Activated T-cell treated with anti-CD3 and anti-CD28 coated beads, Interleukin-2, amount 50 U/mL, for 24 hours (primary cell): ENCODE measurements around the gene SPATA19.
"Not testable (repeated sequence)": the region's sequence is repeated elsewhere in the genome, so short reads cannot be mapped to it uniquely, and the experiment has no call there.

Experiments
- DNase-seq: peaks from one replicate; pipeline ENCODE4 v3.0.0-alpha.2; 2020
- H3K27ac Mint-ChIP-seq: 2 replicates; pipeline ENCODE4 v1.8.0; 2020; ENCODE audit warnings: mild to moderate bottlenecking, mixed read lengths
- H3K27me3 Mint-ChIP-seq: 2 replicates; pipeline ENCODE4 v1.8.0; 2020; ENCODE audit warnings: mixed read lengths
- H3K36me3 Mint-ChIP-seq: 2 replicates; pipeline ENCODE4 v1.8.0; 2020; ENCODE audit warnings: low read depth, mixed read lengths
- H3K4me1 Mint-ChIP-seq: 2 replicates; pipeline ENCODE4 v1.8.0; 2020; ENCODE audit warnings: low read depth, mixed read lengths
- H3K4me3 Mint-ChIP-seq: 2 replicates; pipeline ENCODE4 v1.8.0; 2020; ENCODE audit warnings: mild to moderate bottlenecking, moderate library complexity, mixed read lengths
- H3K9me3 Mint-ChIP-seq: 2 replicates; pipeline ENCODE4 v1.8.0; 2020; ENCODE audit warnings: mixed read lengths

The SPATA19 gene, protein sequence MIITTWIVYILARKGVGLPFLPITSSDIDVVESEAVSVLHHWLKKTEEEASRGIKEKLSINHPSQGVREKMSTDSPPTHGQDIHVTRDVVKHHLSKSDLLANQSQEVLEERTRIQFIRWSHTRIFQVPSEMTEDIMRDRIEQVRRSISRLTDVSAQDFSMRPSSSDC

DNA sequence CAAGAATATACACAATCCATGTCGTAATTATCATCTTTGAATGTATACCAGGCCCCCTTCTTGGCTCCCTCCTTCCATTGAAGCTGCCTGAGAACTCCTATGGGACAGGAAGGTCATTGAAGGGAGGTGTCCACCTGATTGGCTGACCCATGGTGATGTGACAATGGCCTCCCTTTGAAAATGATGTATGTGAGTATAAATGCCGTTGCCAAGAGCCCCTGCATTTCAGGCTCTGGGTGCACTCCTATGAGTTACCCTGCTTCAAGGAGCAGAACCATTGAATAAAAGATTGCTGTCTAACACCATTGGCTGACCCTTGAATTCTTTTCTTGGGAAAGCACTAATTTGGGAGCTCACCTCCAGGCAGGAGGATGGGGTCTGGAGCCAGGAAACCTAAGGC, at the start of gene SPATA19:
Gene SPATA19, minus strand, starts transcription at position 101 of the 400 bp plus-strand sequence. Its CDS starts 67 bp downstream, at position 34.
- Mint-ChIP-seq H3K36me3 (no peaks in the 10 kb centered on the region), H3K9me3 (peaks cover 2% of the 10 kb centered on the region), H3K4me1 (peaks cover 5% of the 10 kb centered on the region), H3K27ac (no peak within 1 kb of the TSS), H3K4me3 (no peak within 1 kb of the TSS), H3K27me3 (peaks cover 20% of the 10 kb centered on the region)
- no peak for DNase-seq

DNA sequence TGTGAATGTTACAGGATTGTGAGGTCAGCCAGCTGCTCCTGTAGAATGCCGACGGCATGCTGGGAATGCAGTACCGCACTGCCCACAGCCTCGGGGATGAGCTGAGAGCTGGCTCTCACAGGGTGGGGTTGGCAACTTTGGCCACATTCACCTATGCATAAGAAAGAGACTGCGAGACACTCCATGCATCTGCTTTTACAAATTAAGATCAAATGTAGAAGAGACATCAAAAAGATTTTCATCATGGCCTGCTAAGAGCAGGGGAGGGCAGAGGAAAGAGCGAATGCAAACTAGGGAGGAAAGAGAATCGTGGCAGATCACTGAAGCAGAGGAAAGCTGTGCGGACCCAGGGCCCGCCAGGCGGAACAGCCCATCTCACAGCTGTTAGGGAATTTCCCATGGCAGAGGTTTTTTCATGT, 49.8 kb upstream of the SPATA19 start:
- H3K4me1 Mint-ChIP-seq = peaks cover 1% of the 10 kb centered on the region
- H3K9me3 Mint-ChIP-seq = no peaks in the 10 kb centered on the region
- DNase-seq = no peak
- H3K4me3 Mint-ChIP-seq = no peak overlapping the region
- H3K27ac Mint-ChIP-seq = no peak overlapping the region
- peaks cover 4% of the 10 kb centered on the region for H3K27me3 Mint-ChIP-seq
- peaks cover 17% of the 10 kb centered on the region for H3K36me3 Mint-ChIP-seq

DNA sequence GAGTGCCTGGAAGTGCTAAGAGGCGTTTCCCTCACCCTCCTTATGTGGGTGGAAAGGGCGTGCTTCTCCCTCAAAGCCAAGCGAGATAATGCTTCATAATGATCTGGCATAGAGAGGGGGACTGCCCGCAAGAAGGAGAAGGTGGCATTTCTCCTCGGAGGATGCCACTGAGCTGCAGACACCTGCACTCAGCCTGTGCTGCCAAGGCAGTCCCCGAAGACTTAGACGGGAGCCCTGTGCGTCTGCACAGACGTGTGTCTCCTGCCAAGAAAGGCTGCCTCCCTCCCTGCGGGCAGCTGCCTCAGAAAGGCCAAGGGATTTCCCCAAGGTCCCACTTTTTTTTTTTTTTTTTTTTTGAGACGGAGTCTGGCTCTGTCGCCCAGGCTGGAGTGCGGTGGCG, 48.1 kb upstream of the SPATA19 start:
- H3K27ac Mint-ChIP-seq = no peak overlapping the region
- no peak for DNase-seq
- peaks cover 1% of the 10 kb centered on the region for H3K4me1 Mint-ChIP-seq

DNA sequence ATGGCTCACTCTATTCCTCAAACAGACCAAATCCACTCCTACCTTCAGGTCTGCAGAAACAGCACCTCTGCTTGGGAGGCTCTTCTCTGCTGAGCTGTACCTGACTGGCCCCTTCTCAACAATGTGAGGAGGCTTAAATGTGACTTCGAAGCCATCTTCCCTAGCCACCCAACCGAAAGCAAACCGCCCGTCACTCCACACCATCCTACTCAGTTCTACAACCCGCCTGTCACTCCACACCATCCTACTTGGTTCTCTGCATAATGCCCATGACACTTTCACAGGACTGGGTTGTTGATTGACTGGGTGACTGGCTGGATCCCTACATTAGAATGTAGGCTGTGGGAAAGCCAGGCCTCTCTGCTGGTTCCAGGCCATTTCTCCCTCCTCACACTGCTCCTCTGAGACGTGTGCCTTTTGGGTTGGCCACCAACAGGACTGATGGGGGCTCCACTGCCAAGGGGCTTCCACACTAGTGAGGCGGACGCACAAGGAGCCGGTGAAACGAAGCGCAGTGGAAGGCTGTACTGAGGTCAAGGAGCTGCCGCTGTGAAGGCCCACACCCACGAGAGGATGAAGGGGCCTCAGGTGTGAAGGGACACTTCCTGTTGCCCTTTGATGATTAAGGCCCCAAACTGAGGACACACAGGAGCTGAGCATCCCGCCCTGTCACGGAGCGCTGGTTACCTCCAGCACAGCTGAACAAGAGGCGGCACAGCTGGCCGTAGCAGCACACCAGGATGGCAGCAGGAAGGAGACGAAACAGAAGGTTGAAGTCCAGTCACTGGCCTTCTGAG, 47.5 kb upstream of the SPATA19 start:
- no peaks in the 10 kb centered on the region for H3K9me3 Mint-ChIP-seq
- peaks cover 15% of the 10 kb centered on the region for H3K27me3 Mint-ChIP-seq
- no peak overlapping the region for H3K27ac Mint-ChIP-seq
- H3K4me3 Mint-ChIP-seq = no peak overlapping the region
- DNase-seq = no peak
- no peaks in the 10 kb centered on the region for H3K4me1 Mint-ChIP-seq
- peaks cover 4% of the 10 kb centered on the region for H3K36me3 Mint-ChIP-seq

More for the DNA sequence above, 48.1 kb upstream of the SPATA19 start:
- Mint-ChIP-seq H3K9me3 (no peaks in the 10 kb centered on the region), H3K27me3 (peaks cover 11% of the 10 kb centered on the region), H3K36me3 (peaks cover 6% of the 10 kb centered on the region), H3K4me3 (no peak overlapping the region)

DNA sequence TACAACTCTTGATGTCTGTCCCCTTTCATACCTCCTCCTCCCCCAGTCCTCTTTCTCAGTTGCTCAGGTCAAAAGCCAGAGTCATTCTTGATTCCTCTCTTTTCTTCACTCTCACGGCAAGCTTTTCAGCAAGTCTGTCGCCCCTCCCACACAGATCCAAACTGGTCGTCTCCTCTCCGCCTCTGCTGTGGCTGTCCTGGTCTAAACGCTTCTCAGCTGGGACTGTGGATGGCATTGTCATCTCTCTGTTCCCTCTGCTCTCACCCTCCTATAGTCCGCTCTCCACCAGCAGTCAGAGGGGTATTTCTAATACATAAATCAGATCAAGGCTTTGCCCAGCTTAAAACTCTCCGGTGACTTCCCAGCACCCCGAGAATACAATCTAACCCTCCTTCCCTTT, 46.8 kb upstream of the SPATA19 start:
- Mint-ChIP-seq H3K27me3 (peaks cover 21% of the 10 kb centered on the region), H3K4me1 (no peaks in the 10 kb centered on the region), H3K27ac (no peak overlapping the region), H3K9me3 (no peaks in the 10 kb centered on the region), H3K36me3 (no peaks in the 10 kb centered on the region), H3K4me3 (no peak overlapping the region)
- DNase-seq = no peak

DNA sequence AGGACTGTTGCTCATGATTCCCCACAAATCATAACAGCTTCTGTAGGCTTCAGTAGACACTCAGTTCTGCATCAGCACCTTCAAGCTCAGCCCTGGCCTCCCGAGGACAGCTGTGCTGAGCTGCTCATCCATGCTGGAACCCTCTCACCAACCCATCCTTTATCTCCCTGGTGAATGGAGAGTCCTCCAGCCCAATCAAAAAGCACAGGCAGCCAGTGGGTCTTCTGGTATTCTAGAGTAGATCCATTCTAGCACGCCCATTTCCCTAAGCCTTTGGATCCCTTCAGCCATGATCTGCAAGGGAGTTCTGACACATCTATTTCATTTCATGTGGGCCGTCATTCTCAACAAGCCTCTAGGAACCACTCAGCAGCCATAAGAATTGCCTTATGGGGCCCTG, 44.6 kb upstream of the SPATA19 start:
- Mint-ChIP-seq H3K27me3 (peaks cover 34% of the 10 kb centered on the region), H3K4me3 (no peak overlapping the region), H3K9me3 (no peaks in the 10 kb centered on the region), H3K27ac (no peak overlapping the region), H3K36me3 (no peaks in the 10 kb centered on the region), H3K4me1 (no peaks in the 10 kb centered on the region)
- no peak for DNase-seq

DNA sequence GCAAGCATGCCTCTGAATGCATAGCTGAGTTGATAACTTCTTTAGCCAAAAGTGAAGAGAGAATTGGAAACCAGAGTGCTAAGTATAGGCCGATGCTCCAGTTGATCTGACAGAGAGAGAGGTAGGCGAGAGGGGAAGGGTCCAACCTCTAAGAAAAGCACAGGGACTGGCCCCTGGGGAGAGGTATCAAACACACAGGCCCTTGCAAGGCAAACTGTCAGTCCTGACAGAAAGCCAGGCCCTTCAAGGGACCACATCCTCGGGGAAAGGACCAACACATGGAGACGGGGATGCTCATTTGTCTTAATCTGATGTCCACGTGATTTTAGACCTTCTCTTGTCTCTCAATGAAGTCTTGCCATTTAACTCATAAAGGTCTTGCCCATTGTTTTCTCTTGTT, 43.9 kb upstream of the SPATA19 start:
- no peaks in the 10 kb centered on the region for H3K4me1 Mint-ChIP-seq
- H3K27me3 Mint-ChIP-seq = peaks cover 41% of the 10 kb centered on the region
- no peak for DNase-seq
- H3K27ac Mint-ChIP-seq = no peak overlapping the region
- H3K36me3 Mint-ChIP-seq = no peaks in the 10 kb centered on the region
- H3K9me3 Mint-ChIP-seq = peaks cover 2% of the 10 kb centered on the region
- H3K4me3 Mint-ChIP-seq = no peak overlapping the region

DNA sequence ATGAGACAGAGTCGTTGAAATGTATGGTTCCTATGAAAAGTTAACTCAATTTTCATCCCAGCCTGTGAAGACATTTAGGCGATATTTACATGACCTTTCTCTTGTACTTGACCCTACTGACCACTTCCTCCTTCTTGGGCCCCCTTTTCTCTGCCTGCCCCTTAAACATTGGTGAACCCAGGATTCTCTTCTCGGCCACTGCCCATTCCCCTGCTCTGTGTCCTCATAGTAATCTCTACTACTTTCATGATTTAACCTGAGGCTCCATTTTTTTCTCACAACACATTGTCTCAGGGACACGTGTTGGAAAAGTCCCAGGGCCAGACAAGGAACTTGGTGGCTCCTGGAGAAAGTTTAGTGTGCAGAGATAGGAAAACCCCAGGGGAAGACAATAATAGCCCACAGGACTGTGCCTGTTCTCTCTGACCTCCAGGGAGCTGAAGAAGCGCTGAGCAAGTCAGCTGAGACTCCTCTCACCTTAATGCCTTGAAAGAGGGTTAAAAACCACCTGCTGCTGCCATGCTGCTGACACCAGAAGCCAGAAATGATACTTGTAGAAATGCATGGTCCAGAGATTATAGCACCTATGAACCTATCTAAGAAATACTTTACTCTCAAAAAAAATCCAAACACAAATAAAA, 42.5 kb upstream of the SPATA19 start:
- no peaks in the 10 kb centered on the region for H3K4me1 Mint-ChIP-seq
- DNase-seq = no peak
- H3K4me3 Mint-ChIP-seq = no peak overlapping the region
- peaks cover 8% of the 10 kb centered on the region for H3K9me3 Mint-ChIP-seq
- H3K27me3 Mint-ChIP-seq = peaks cover 51% of the 10 kb centered on the region
- H3K27ac Mint-ChIP-seq = no peak overlapping the region
- H3K36me3 Mint-ChIP-seq = no peaks in the 10 kb centered on the region

DNA sequence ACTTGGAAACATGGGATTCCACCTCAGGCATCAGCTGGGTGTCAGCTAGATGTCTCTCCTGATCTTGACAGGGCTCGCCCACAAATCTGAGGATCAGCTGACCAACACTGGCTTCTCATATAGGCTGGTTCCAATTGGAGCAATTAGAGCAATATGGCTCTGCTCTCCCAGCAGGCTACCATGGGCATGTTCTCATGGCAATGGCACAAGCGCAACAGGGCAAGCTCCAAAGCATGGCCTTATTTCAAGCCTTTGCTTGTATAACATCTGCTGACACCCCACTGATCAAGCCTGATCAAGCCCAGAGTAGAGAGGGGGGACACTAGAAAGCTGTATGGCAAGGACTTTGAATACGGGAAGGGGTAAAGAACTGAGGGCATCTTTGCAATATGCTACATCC, 40.7 kb upstream of the SPATA19 start:
- Mint-ChIP-seq H3K9me3 (peaks cover 13% of the 10 kb centered on the region), H3K4me1 (no peaks in the 10 kb centered on the region), H3K4me3 (no peak overlapping the region), H3K36me3 (no peaks in the 10 kb centered on the region), H3K27ac (no peak overlapping the region), H3K27me3 (peaks cover 57% of the 10 kb centered on the region)
- DNase-seq = no peak

DNA sequence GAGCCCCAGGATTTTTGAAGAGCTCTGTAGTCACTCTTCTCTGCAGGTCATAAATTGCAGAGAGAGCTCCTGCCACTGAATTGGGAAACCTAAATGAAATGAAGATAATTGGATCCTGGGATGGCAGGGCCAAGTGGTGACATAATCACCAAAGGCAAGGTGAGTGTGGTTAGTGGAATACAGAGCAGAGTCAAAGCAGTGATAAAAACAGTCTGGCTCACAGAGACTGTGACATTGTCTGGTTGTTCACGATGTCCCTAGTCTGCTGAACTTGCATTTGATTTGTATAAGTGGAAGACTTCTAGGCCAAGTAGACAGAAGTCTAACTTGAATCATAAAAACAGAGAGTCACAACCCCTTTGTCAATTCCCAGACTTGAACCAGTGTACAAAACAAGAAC, 26.8 kb upstream of the SPATA19 start:
- H3K36me3 Mint-ChIP-seq = no peaks in the 10 kb centered on the region
- no peak for DNase-seq
- no peak overlapping the region for H3K27ac Mint-ChIP-seq
- H3K9me3 Mint-ChIP-seq = no peaks in the 10 kb centered on the region
- peaks cover 6% of the 10 kb centered on the region for H3K27me3 Mint-ChIP-seq
- no peak overlapping the region for H3K4me3 Mint-ChIP-seq
- H3K4me1 Mint-ChIP-seq = no peaks in the 10 kb centered on the region

DNA sequence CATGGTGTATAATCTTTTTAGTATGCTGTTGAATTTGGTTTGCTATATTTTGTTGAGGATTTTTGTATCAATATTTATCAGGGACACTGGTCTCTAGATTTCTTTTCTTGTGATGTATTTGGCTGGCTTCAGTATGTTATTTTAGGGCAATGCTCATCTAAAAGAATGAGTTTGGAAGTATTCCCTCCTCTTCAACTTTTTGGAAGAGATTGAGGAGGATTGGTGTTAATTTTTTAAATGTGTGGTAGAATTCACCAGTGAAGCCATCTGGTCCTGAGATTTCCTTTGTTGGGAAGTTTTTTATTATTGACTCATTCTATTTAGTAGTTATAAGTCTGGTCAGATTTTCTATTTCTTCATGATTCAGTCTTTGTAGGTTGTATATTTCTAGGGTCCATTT, 22.1 kb upstream of the SPATA19 start:
- Mint-ChIP-seq H3K27me3 (peaks cover 18% of the 10 kb centered on the region), H3K9me3 (no peaks in the 10 kb centered on the region), H3K4me3 (no peak overlapping the region), H3K36me3 (no peaks in the 10 kb centered on the region), H3K4me1 (no peaks in the 10 kb centered on the region), H3K27ac (no peak overlapping the region)
- no peak for DNase-seq

DNA sequence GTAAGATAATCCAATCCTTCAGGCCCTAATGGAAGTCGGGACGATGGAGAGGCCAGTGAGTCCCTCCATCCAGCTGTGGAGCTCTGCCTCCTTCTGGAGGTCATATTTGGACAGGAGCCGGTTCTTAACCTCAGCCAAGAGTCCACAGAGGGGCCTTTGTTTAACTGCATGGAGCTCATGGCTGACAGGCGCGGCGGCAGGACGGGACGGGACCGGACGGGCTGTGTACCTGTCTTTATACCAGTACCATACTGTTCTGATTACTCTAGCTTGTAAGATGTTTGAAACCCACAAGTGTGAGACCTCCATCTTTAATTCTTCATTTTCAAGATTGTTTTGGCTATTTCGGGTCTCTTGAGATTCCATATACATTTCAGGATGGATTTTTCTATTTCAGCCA, 20.2 kb upstream of the SPATA19 start:
- H3K27me3 Mint-ChIP-seq = peaks cover 29% of the 10 kb centered on the region
- H3K36me3 Mint-ChIP-seq = no peaks in the 10 kb centered on the region
- no peak overlapping the region for H3K27ac Mint-ChIP-seq
- H3K4me3 Mint-ChIP-seq = no peak overlapping the region
- no peaks in the 10 kb centered on the region for H3K4me1 Mint-ChIP-seq
- H3K9me3 Mint-ChIP-seq = no peaks in the 10 kb centered on the region
- no peak for DNase-seq

DNA sequence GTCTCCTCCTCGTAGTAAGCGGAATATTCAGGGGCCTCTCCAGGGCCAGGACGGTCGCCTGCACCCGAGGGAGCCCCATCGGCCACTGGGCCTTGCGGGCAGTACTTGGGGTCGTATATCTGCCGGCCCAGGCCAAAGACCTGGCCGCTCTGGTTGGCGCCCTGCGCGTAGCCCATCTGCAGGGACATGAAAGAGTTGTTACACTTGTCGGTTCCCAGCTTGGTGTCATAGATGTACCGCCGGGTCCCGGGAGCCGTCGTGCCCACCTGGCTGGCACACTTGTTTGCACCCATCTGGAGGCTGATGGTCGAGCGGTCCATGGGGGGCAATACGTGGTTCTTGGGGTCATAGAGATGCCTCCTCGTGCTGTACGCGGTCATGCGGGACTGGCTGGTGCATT, 19.4 kb upstream of the SPATA19 start:
- no peaks in the 10 kb centered on the region for H3K4me1 Mint-ChIP-seq
- peaks cover 29% of the 10 kb centered on the region for H3K27me3 Mint-ChIP-seq
- no peaks in the 10 kb centered on the region for H3K9me3 Mint-ChIP-seq
- H3K27ac Mint-ChIP-seq = no peak overlapping the region
- DNase-seq = no peak
- H3K36me3 Mint-ChIP-seq = no peaks in the 10 kb centered on the region
- H3K4me3 Mint-ChIP-seq = no peak overlapping the region

DNA sequence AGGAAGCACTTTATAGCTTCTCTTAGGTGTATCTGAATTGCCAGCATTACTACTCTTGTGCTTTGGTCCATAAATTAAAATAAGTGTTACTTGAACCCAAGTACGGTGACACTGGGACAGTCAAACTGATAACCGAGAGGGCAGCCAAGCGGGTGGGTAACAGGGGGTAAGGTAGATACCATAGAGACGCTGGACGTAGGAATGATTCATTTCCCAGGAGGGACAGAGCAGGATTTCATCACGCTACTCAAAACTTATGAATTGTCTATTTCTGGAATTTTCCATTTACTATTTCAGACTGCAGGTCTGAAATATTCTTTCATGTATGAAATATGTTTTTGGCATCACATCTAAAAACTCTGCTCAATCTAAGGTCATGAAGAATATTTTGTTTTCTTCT, 14.8 kb upstream of the SPATA19 start:
- Mint-ChIP-seq H3K27ac (no peak overlapping the region), H3K27me3 (peaks cover 55% of the 10 kb centered on the region), H3K4me1 (no peaks in the 10 kb centered on the region)

DNA sequence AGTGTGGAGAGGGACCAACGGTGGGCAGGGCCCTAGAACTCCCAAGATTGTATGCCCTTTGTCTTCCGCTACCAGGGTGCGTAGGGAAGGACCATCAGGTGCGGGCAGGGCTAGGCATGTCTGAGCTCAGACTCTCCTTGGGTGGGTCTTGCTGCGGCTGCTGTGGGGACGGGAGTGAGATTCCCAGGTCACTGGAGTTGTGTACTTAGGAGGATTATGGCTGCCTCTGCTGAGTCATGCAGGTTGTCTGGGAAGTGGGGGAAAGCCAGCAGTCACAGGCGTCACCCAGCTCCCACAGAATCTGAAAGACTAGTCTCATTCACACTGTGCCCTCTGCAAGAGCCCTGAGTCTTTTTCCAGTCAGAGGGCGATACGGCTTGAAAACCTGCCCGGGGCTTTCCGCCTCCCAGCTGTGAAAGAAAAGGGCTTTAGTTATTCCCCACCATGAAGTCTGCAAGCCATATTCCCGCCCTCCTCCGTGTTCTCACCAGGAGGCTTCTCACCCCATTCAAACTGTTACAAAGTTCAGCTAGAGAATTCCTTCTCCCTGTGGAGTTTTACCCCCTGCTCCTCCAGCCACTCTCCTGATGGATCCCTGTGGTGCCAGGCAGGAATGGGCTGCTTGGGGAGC, 9.1 kb upstream of the SPATA19 start:
- not testable (repeated sequence) for H3K4me3 Mint-ChIP-seq, H3K27ac Mint-ChIP-seq, H3K4me1 Mint-ChIP-seq, H3K9me3 Mint-ChIP-seq, DNase-seq, H3K36me3 Mint-ChIP-seq
- H3K27me3 Mint-ChIP-seq = peaks cover 59% of the 10 kb centered on the region

More for the DNA sequence above, 14.8 kb upstream of the SPATA19 start:
- no peak for DNase-seq
- Mint-ChIP-seq H3K9me3 (no peaks in the 10 kb centered on the region), H3K4me3 (no peak overlapping the region), H3K36me3 (no peaks in the 10 kb centered on the region)
